GM19193 (cell line): ENCODE data around the gene CC2D2B.

ENCODE experiments used
- POLR2A ChIP-seq: IDR thresholded peaks from 4 replicates; pipeline ENCODE4 v1.6.1; 2011; ENCODE audit not compliant: insufficient read depth, insufficient read length; ENCODE audit errors: extremely low read depth

CC2D2B gene

GRCh38 chr10:96043893-96044715 is 136.3 kb downstream of the CC2D2B start:
- no peak for TF ChIP-seq POLR2A

- TF ChIP-seq POLR2A = no peak
These were observed 137.0 kb downstream of the CC2D2B start for GRCh38 chr10:96044736-96045135.

- no peak for TF ChIP-seq POLR2A
These were observed 138.8 kb downstream of the CC2D2B start for GRCh38 chr10:96046546-96046945.

GRCh38 chr10:96047004-96047649 is 139.4 kb downstream of the CC2D2B start:
- no peak for TF ChIP-seq POLR2A

- no peak for TF ChIP-seq POLR2A
These were observed 141.6 kb downstream of the CC2D2B start for GRCh38 chr10:96049340-96049739.

GRCh38 chr10:96053985-96054384 is 146.2 kb downstream of the CC2D2B start:
- no peak for TF ChIP-seq POLR2A

GRCh38 chr10:96056787-96057186 is 149.0 kb downstream of the CC2D2B start:
- no peak for TF ChIP-seq POLR2A

- no peak for TF ChIP-seq POLR2A
These were observed 153.5 kb downstream of the CC2D2B start for GRCh38 chr10:96061232-96061631.

- no peak for TF ChIP-seq POLR2A
These were observed 164.9 kb downstream of the CC2D2B start for GRCh38 chr10:96072674-96073073.

GRCh38 chr10:96073722-96074121 is 165.9 kb downstream of the CC2D2B start:
- no peak for TF ChIP-seq POLR2A

GRCh38 chr10:96074776-96075175 is 167.0 kb downstream of the CC2D2B start:
- TF ChIP-seq POLR2A = no peak

- no peak for TF ChIP-seq POLR2A
These were observed 168.2 kb downstream of the CC2D2B start for GRCh38 chr10:96075977-96076376.

GRCh38 chr10:96077156-96077555 is 169.4 kb downstream of the CC2D2B start:
- no peak for TF ChIP-seq POLR2A

GRCh38 chr10:96082153-96082552 is 174.4 kb downstream of the CC2D2B start:
- TF ChIP-seq POLR2A = no peak
